ENCODE results near the gene SETSIP. TPM values are rescaled to one million over a fixed set of nuclear protein-coding genes. Genes with fewer than 3 reads are reported as not detected.
"Not testable (repeated sequence)": the region's sequence is repeated elsewhere in the genome, so short reads cannot be mapped to it uniquely, and the experiment has no call there.

SETSIP gene
- not detected for total RNA-seq

GRCh38 chr1:92075311-92075710 lies at the start of gene SETSIP:
Gene SETSIP (minus strand): TSS chr1:92075411. CDS start chr1:92075411, 0 bp downstream.
- no peak for ATAC-seq

- no peak for ATAC-seq
Observed at GRCh38 chr1:92123868-92124267, 48.7 kb upstream of the SETSIP start.

GRCh38 chr1:92118826-92119225 lies 43.6 kb upstream of the SETSIP start:
- peak; percentile 32 for ATAC-seq

- ATAC-seq, result no peak
Observed at GRCh38 chr1:92117526-92117925, 42.3 kb upstream of the SETSIP start.

GRCh38 chr1:92108631-92109030 lies 33.4 kb upstream of the SETSIP start:
- ATAC-seq, result no peak

GRCh38 chr1:92105546-92106081 lies 30.4 kb upstream of the SETSIP start:
- no peak for ATAC-seq

- peak; percentile 35 for ATAC-seq
Observed at GRCh38 chr1:92096317-92096716, 21.1 kb upstream of the SETSIP start.

GRCh38 chr1:92095874-92096273 lies 20.7 kb upstream of the SETSIP start:
- no peak for ATAC-seq

GRCh38 chr1:92094595-92094994 lies 19.4 kb upstream of the SETSIP start:
- ATAC-seq, result no peak

- no peak for ATAC-seq
Observed at GRCh38 chr1:92094090-92094489, 18.9 kb upstream of the SETSIP start.

- no peak for ATAC-seq
Observed at GRCh38 chr1:92091625-92092024, 16.4 kb upstream of the SETSIP start.

GRCh38 chr1:92087542-92087941 lies 12.3 kb upstream of the SETSIP start:
- no peak for ATAC-seq

- no peak for ATAC-seq
Observed at GRCh38 chr1:92085727-92086126, 10.5 kb upstream of the SETSIP start.

GRCh38 chr1:92084651-92085050 lies 9.4 kb upstream of the SETSIP start:
- no peak for ATAC-seq

GRCh38 chr1:92081031-92081430 lies 5.8 kb upstream of the SETSIP start:
- no peak for ATAC-seq

GRCh38 chr1:92080128-92080985 lies 5.1 kb upstream of the SETSIP start, which contains the start of gene BTBD8:
Gene BTBD8 (plus strand): TSS chr1:92080345. CDS start chr1:92080572, 227 bp downstream.
- peak; percentile 89 for ATAC-seq

GRCh38 chr1:92079441-92079840 lies 4.2 kb upstream of the SETSIP start:
- ATAC-seq, result no peak

- not testable (repeated sequence) for ATAC-seq
Observed at GRCh38 chr1:92078077-92078476, 2.9 kb upstream of the SETSIP start.

GRCh38 chr1:92076363-92076762 lies 1.2 kb upstream of the SETSIP start:
- no peak for ATAC-seq

- not testable (repeated sequence) for ATAC-seq
Observed at GRCh38 chr1:92074446-92074845, 765 bp downstream of the SETSIP start.

- ATAC-seq, result no peak
Observed at GRCh38 chr1:92070892-92071291, 4.3 kb downstream of the SETSIP start.

GRCh38 chr1:92066321-92066720 lies 8.9 kb downstream of the SETSIP start:
- no peak for ATAC-seq

- ATAC-seq, result no peak
Observed at GRCh38 chr1:92065042-92065441, 10.2 kb downstream of the SETSIP start.

- no peak for ATAC-seq
Observed at GRCh38 chr1:92051948-92052347, 23.3 kb downstream of the SETSIP start.
